Measurements from ENCODE around the gene AP5Z1. TPM values are rescaled to one million over a fixed set of nuclear protein-coding genes. Genes with fewer than 3 reads are reported as not detected.

AP5Z1 gene
- total RNA-seq, 1 experiment from 2014 or later: 38.3 TPM

DNA sequence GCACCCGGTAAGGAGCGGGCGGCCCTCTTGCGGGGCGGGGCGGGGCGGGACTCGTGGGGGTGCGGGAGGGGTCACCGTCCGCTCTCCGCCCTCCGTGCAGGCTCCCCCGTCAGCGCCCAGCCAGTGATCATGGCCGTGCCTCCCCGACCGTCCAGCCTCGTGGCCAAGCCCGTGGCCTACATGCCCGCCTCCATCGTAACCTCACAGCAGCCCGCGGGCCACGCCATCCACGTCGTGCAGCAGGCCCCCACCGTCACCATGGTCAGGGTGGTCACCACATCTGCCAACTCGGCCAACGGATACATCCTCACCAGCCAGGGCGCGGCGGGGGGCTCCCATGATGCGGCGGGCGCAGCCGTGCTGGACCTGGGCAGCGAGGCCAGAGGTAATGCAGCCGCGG lies 16.2 kb upstream of the AP5Z1 start:
- TF ChIP-seq, protein P1, sequence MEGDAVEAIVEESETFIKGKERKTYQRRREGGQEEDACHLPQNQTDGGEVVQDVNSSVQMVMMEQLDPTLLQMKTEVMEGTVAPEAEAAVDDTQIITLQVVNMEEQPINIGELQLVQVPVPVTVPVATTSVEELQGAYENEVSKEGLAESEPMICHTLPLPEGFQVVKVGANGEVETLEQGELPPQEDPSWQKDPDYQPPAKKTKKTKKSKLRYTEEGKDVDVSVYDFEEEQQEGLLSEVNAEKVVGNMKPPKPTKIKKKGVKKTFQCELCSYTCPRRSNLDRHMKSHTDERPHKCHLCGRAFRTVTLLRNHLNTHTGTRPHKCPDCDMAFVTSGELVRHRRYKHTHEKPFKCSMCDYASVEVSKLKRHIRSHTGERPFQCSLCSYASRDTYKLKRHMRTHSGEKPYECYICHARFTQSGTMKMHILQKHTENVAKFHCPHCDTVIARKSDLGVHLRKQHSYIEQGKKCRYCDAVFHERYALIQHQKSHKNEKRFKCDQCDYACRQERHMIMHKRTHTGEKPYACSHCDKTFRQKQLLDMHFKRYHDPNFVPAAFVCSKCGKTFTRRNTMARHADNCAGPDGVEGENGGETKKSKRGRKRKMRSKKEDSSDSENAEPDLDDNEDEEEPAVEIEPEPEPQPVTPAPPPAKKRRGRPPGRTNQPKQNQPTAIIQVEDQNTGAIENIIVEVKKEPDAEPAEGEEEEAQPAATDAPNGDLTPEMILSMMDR (conservative IDR thresholded peaks at IDR 0.05): no peak
- Histone ChIP-seq H3K4me1 (ENCODE audit: insufficient read depth, low read length) (no peaks in the 10 kb centered on the region), H3K23me2 (ENCODE audit: insufficient read length, low read depth, low read length, poor library complexity, severe bottlenecking) (no peaks in the 10 kb centered on the region), H2AK5ac (ENCODE audit: insufficient read length, low read length) (no peak overlapping the region), H2BK12ac (ENCODE audit: insufficient read length, low read depth, low read length) (no peak overlapping the region), H3K9me3 (ENCODE audit: control insufficient read depth, low read depth, low read length) (no peaks in the 10 kb centered on the region), H3K79me2 (ENCODE audit: insufficient read depth, low read length) (no peaks in the 10 kb centered on the region), H3K56ac (ENCODE audit: insufficient read length, low read depth, low read length) (no peak overlapping the region), H3K9ac (ENCODE audit: extremely low read depth, insufficient read length, low read length) (no peak overlapping the region), H4K5ac (ENCODE audit: insufficient read length, low read depth, low read length) (peak overlapping the region; percentile 77), H2BK15ac (ENCODE audit: low read depth, low read length) (no peak overlapping the region), H4K91ac (ENCODE audit: insufficient read length, low read depth, low read length) (no peak overlapping the region), H2AFZ (ENCODE audit: low read length) (no peak overlapping the region), H3K23ac (ENCODE audit: insufficient read length, low read depth, low read length) (no peak overlapping the region), H3K4ac (ENCODE audit: low read depth, low read length) (no peak overlapping the region), H4K20me1 (ENCODE audit: control insufficient read depth, insufficient read depth, insufficient read length) (no peaks in the 10 kb centered on the region), H2BK20ac (ENCODE audit: low read depth, low read length, poor library complexity, severe bottlenecking) (no peak overlapping the region), H3K14ac (ENCODE audit: insufficient read depth, low read length) (no peak overlapping the region; the same call in 1 of the 2 replicates), H3T11ph (ENCODE audit: low read length) (no peak overlapping the region), H3K27ac (ENCODE audit: insufficient read length, low read depth, low read length) (no peak overlapping the region), H2BK5ac (ENCODE audit: insufficient read length, low read length) (no peak overlapping the region), H2BK120ac (ENCODE audit: low read depth, low read length, poor library complexity, severe bottlenecking) (no peak overlapping the region), H3K27me3 (ENCODE audit: insufficient read depth, low read length) (no peaks in the 10 kb centered on the region), H4K8ac (replicated peaks; ENCODE audit: insufficient read length, low read depth, low read length) (no peak overlapping the region), H3K4me2 (ENCODE audit: insufficient read depth, insufficient read length, low read length) (no peak overlapping the region), H3K18ac (ENCODE audit: insufficient read length, low read depth, low read length) (no peak overlapping the region), H3K79me1 (ENCODE audit: insufficient read depth, low read depth, low read length, poor library complexity, severe bottlenecking) (no peaks in the 10 kb centered on the region)
- Mint-ChIP-seq H3K4me3 (no peak overlapping the region), H3K27ac (no peak overlapping the region), H3K4me1 (no peaks in the 10 kb centered on the region), H3K36me3 (ENCODE audit: insufficient read depth in 1 of 3, low read depth in 3 of 3) (peaks cover 14 to 21% (median 19%) of the 10 kb centered on the region in 3 experiments; a peak in 6 of 7 replicates), H3K27me3 (ENCODE audit: low read depth) (no peaks in the 10 kb centered on the region), H3K9me3 (no peaks in the 10 kb centered on the region)
- WGBS (ENCODE audit: extremely low coverage, insufficient read length, low lambda C conversion rate): no CpG with 5 or more reads among the region's 40 CpGs
- DNase-seq: no peak

Data from H9 (cell line).